ENCODE results near the gene HCN3. TPM values are rescaled to one million over a fixed set of nuclear protein-coding genes. Genes with fewer than 3 reads are reported as not detected.

Gene HCN3
- total RNA-seq, 1 donor = 1.4 TPM

DNA sequence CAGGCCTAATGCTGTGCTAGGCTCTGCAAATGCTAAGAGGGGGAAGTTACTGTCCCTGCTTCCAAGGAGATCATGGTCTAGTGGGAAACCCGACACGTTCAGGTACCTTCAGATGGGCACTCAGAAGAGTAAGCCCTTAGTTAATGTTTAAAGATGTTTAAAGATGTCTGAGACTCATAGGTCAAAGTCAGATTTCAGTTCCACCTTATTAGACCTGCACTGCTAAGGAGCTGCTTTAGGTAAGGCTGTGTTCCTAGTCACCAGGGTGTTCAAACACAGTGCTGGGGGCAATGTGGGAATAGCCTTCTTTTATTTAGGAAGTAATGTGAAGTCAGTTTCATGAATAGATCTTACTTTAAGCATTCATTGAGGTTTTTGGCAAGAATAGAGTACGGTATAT, 39.7 kb downstream of the HCN3 start:
- TF ChIP-seq, protein P1, sequence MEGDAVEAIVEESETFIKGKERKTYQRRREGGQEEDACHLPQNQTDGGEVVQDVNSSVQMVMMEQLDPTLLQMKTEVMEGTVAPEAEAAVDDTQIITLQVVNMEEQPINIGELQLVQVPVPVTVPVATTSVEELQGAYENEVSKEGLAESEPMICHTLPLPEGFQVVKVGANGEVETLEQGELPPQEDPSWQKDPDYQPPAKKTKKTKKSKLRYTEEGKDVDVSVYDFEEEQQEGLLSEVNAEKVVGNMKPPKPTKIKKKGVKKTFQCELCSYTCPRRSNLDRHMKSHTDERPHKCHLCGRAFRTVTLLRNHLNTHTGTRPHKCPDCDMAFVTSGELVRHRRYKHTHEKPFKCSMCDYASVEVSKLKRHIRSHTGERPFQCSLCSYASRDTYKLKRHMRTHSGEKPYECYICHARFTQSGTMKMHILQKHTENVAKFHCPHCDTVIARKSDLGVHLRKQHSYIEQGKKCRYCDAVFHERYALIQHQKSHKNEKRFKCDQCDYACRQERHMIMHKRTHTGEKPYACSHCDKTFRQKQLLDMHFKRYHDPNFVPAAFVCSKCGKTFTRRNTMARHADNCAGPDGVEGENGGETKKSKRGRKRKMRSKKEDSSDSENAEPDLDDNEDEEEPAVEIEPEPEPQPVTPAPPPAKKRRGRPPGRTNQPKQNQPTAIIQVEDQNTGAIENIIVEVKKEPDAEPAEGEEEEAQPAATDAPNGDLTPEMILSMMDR (IDR thresholded peaks at IDR 0.05; ENCODE audit: insufficient read depth, low read length) = no peak
- DNase-seq (ENCODE audit: low read depth) = no peak
- no peak overlapping the region for H3K4me3 ChIP-seq (ENCODE audit: low read depth, low read length)

DNA sequence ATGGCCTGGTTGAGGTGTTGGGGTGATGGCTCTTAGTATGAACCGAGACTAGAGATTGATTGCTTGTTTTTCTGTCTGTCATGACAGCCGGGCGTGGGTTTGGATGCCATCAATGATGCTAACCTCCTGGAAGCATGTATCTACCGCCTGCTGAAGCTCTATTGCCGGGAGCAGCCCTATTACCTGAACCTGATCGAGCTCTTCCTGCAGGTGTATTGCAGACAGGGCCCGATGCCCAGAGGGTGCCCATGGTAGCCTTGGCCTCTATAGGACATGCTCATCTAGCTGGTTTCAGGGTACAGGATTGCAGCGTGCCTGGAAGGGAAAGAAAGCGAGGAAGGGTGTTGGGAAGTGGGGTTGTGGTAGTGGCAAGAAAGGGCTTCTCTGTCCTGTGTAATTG, 40.8 kb downstream of the HCN3 start:
- DNase-seq (ENCODE audit: low read depth) = no peak
- H3K4me3 ChIP-seq (ENCODE audit: low read depth, low read length) = no peak overlapping the region
- TF ChIP-seq, protein P1 (IDR thresholded peaks at IDR 0.05; ENCODE audit: insufficient read depth, low read length) = no peak

DNA sequence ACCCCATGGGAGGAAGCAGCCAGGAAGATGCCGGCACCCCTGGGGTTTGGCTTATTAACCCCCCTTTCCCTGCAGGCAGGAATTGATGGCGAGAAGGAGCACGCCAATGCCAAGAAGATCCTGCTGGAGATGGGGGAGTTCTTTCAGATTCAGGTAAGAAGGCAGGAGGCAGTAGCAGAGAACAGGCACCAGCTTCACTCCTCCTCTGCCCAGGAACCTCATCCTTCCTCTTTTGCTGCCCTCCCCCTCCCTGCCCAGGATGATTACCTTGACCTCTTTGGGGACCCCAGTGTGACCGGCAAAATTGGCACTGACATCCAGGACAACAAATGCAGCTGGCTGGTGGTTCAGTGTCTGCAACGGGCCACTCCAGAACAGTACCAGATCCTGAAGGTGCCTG, 42.3 kb downstream of the HCN3 start:
- TF ChIP-seq, protein P1 (IDR thresholded peaks at IDR 0.05; ENCODE audit: insufficient read depth, low read length) = no peak
- DNase-seq (ENCODE audit: low read depth) = no peak
- H3K4me3 ChIP-seq (ENCODE audit: low read depth, low read length) = no peak overlapping the region

DNA sequence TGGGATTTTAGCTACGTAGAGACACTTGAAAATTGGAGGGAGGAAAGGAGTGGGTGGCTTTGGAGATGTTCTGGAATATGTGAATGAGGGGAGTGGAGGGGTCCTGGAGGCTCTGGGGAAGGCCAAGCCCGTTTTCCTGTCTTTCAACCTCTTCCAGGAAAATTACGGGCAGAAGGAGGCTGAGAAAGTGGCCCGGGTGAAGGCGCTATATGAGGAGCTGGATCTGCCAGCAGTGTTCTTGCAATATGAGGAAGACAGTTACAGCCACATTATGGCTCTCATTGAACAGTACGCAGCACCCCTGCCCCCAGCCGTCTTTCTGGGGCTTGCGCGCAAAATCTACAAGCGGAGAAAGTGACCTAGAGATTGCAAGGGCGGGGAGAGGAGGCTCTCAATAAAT, 43.0 kb downstream of the HCN3 start:
- peak overlapping the region; percentile 93 for H3K4me3 ChIP-seq (ENCODE audit: low read depth, low read length)
- TF ChIP-seq, protein P1 (IDR thresholded peaks at IDR 0.05; ENCODE audit: insufficient read depth, low read length) = no peak
- DNase-seq (ENCODE audit: low read depth) = no peak

DNA sequence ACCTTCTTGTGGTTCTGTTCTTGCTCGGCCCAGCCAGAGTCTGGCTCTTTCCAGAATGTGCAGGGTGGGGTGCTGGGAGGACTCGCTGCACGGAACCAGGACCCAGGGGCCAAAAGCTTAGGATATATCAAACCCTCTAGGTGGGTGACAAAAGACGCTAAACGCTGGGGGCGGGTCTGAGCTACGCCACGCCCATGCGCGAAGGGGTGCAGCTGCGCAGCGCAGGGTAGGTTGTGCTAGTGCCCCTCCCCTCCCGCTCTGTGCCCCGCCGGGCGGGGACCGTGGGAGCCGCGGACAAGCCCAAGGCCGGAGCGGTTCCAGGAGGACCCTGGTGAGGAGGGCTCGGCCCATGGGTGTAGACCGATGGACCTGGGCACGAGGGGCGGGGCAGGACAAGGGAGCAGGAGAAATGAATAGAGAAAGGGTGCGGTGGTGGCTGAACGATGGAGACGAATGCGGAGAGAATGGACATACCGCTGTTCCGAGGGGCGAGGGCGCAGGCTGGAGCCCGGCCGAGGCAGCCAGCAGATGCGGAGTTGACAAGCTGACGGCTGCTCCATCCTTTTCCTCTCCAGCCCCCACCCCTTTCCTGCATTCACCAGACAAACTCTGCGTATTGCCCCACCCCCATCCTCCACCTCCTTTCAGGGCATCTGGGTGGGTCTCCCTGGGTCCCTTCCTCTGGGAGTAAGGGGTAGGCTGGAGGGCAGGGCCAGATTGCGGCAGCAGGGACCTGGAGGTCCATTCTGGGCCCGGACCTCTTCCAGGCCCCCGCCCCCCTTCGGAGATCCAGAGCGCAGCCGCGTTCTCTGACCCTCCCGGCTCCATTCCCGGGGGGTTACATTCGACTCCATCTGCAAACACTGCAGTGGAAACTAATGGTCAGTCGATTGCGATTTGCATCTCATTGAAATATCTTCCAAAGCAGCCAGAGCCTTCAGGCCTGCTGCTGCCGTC, 43.7 kb downstream of the HCN3 start, which contains the start of gene RUSC1:
Gene RUSC1 (plus strand): TSS at position 234 of the 957 bp plus-strand sequence. CDS start 880 bp downstream, outside the sequence.
- TF ChIP-seq, protein P1 (IDR thresholded peaks at IDR 0.05; ENCODE audit: insufficient read depth, low read length) = no peak
- peak within 1 kb of the TSS; percentile 93 for H3K4me3 ChIP-seq (ENCODE audit: low read depth, low read length)
- DNase-seq (ENCODE audit: low read depth) = peak; percentile 56

DNA sequence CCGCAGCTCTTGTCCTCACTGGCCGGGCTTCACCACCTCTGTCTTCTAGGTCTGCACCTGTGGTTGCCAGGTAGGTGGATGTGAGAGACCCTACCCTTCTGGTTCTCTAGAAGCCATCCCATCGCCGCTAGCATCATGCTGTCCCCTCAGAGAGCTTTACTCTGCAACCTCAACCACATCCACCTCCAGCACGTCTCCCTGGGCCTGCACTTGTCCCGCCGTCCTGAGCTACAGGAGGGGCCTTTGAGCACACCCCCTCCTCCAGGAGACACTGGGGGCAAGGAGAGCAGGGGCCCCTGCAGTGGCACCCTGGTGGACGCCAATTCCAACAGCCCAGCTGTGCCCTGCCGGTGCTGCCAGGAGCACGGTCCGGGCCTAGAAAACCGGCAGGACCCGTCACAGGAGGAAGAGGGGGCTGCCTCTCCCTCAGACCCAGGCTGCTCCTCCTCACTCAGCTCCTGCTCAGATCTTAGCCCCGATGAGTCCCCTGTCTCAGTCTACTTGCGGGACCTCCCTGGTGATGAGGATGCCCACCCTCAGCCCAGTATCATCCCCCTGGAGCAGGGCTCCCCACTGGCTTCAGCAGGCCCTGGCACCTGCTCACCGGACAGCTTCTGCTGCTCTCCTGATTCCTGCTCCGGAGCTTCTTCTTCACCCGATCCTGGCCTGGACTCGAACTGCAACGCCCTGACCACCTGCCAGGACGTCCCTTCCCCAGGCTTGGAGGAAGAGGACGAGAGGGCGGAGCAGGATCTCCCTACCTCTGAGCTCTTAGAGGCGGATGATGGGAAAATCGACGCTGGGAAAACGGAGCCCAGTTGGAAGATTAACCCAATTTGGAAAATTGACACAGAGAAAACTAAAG, 44.6 kb downstream of the HCN3 start:
- peak overlapping the region; percentile 93 for H3K4me3 ChIP-seq (ENCODE audit: low read depth, low read length)
- DNase-seq (ENCODE audit: low read depth) = no peak
- TF ChIP-seq, protein P1 (IDR thresholded peaks at IDR 0.05; ENCODE audit: insufficient read depth, low read length) = no peak

Measured in fibroblast of the aortic adventitia (primary cell).